ENCODE data around the gene CCNE1. TPM values are rescaled to one million over a fixed set of nuclear protein-coding genes. Genes with fewer than 3 reads are reported as not detected.

Gene CCNE1
- total RNA-seq, 4 donors from 2014 or later: 1.9 to 3.8 (median 2.9) TPM; not detected in 1

DNA sequence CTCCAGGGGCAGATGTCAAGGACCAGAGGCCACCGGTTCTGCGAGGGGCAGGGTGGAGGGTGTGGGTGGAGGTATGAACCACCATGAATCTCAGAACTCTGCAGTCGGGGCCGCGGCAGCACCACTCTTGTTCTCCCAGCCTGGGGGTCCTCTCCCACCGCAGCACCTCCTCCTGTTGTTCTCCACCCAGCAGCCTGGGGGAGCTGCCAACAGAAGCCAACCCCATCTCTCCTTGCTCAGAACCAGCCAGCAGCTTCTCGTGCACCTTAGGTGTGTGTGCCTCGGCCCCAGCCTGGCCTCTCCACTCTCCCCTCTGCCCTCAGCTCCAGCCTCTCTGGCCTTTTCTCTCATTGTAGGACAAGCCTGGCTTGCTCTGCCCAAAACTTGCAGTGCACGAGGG is 31.9 kb upstream of the CCNE1 start:
- TF ChIP-seq, protein P1, sequence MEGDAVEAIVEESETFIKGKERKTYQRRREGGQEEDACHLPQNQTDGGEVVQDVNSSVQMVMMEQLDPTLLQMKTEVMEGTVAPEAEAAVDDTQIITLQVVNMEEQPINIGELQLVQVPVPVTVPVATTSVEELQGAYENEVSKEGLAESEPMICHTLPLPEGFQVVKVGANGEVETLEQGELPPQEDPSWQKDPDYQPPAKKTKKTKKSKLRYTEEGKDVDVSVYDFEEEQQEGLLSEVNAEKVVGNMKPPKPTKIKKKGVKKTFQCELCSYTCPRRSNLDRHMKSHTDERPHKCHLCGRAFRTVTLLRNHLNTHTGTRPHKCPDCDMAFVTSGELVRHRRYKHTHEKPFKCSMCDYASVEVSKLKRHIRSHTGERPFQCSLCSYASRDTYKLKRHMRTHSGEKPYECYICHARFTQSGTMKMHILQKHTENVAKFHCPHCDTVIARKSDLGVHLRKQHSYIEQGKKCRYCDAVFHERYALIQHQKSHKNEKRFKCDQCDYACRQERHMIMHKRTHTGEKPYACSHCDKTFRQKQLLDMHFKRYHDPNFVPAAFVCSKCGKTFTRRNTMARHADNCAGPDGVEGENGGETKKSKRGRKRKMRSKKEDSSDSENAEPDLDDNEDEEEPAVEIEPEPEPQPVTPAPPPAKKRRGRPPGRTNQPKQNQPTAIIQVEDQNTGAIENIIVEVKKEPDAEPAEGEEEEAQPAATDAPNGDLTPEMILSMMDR (IDR thresholded peaks at IDR 0.05): no peak
- no peak for DNase-seq (ENCODE audit: low spot score)
- ATAC-seq (ENCODE audit: low FRiP score): no peak

DNA sequence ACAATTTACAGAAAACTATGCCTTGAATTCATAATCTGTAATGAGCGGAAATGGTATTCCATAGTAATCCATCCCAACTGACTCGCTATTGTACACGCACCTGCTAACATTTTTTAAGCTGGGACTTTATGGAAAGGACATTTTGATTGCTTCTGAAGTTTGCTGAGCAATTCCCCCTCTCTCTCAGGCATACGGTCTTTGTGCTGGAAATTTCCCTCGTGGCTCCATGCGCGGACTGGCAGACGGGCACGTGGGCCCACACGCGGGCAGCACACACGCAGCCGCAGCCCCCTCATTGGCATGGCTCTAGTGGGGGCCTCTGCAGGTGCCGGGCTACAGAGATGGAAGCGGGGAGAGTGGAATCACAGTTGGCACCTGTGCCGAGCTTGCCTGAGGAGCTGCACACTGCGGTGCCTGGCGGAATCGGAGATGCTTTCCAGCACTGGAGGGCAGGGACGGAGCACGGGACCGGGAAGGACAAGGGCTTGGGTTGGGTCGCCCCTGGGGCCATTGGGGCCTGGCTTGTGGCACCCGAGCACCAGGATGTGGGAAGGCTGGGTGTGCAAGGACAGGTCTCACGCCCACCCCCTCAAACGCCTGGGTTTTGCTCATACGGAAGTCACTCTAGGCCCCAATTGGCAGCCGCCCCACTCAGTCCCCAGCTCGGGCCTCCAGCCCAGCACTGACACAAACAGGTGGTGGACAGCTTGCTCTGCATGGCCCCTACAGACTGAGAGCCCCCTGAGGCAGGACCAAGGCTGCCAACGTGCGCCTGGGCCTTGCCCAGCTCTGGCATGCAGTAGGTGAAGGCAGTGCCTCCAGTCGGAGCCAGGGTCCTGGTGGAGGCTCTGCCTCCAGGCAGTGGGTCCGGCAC is 30.2 kb upstream of the CCNE1 start:
- no peak for DNase-seq (ENCODE audit: low spot score)
- ATAC-seq (ENCODE audit: low FRiP score): no peak
- TF ChIP-seq, protein P1 (IDR thresholded peaks at IDR 0.05): no peak

DNA sequence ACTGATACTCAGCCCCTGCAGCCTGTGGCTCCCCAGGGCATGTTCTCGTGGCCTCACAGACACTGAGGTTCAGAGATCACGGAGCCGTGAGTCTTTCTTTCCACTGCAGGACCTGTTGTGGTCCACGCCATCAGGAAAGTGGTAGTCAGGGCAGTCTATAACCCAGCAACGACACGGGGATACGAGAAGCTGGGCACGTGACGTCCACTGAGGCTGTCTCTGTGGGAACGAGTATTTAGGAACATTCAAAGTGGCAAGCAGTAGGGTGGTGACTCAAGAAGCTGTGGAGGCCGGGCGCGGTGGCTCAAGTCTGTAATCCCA is 29.6 kb upstream of the CCNE1 start:
- ATAC-seq (ENCODE audit: low FRiP score): no peak
- TF ChIP-seq, protein P1 (IDR thresholded peaks at IDR 0.05): no peak

DNA sequence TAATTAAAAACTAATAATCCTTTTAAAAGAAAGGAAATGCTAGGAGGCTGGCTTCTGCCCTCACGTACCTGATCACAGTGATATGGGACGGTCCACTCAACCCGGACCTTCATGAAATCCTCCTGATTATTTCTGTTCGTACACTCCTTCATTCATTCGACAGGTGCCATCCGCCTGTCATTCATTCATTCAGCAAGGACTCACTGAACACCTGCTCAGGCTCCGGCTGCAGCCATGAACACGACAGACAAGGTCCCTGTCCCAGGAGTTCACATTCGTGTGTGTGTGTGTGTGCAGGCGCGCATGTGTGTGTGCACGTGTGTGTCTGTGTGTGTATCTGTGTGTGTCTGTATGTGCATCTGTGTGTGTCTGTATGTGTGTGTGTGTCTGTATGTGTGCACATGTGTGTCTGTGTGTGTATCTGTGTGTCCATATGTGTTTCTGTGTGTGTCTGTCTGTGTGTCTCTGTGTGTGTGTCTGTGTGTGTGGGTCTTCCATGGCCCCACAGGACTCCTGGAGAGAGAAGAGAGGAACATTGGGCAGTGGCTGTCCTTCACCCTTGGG is 28.1 kb upstream of the CCNE1 start:
- no peak for ATAC-seq (ENCODE audit: low FRiP score)
- TF ChIP-seq, protein P1 (IDR thresholded peaks at IDR 0.05): no peak

More for the DNA sequence above, 29.6 kb upstream of the CCNE1 start:
- no peak for DNase-seq (ENCODE audit: low spot score)

DNA sequence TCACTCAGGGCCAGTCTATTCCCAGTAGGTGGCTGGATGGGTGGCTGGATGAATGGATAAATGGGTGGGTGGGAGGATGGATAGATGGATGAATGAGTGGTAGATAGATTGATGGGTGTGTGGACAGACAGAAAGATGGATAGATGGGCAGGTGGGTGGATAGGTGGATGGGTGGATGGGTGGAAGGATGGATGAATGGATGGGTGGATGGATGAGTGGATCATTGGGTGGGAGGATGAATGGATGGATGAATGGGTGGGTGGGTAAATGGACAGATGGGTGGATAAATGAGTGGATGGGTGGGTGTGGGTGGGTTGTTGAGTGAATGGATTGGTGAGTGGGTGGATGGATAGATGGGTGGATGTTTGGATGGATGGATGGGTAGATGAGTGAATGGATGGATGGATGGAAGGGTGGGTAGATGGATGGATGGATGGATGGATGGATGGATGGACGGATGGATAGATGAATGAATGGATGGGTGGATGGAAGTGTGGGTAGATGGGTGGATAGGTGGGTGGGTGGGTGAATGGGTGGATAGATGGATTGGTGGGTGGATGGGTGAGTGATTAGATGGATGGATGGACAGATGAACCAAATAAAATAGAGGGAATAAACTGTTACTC is 27.1 kb upstream of the CCNE1 start:
- no peak for ATAC-seq (ENCODE audit: low FRiP score)

More for the DNA sequence above, 28.1 kb upstream of the CCNE1 start:
- DNase-seq (ENCODE audit: low spot score): no peak

DNA sequence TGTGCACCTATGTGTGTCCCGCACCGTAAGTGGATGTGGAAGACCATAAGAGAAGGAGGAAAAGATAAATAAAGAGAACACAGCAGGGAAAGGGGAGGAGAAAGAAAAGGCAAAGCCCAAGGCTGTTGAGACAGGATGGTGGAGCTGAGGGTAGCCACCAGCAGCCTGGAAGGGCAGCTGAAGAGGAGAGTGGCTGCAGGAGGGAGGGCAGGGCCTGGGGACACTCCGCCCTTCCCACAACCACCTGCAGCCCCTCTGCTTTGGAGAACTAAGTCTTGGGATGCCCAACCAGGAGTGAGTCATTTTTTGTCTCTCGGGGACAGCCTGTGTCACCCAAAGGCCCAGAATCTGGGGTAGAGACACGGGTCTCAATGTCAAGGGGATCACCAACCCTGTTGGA is 26.4 kb upstream of the CCNE1 start:
- ATAC-seq (ENCODE audit: low FRiP score): no peak
- TF ChIP-seq, protein P1 (IDR thresholded peaks at IDR 0.05): no peak
- no peak for DNase-seq (ENCODE audit: low spot score)

More for the DNA sequence above, 27.1 kb upstream of the CCNE1 start:
- TF ChIP-seq, protein P1 (IDR thresholded peaks at IDR 0.05): no peak
- DNase-seq (ENCODE audit: low spot score): no peak

All from omental fat pad (tissue), 4 donors.